AG10803 (cell line): ENCODE results near the gene ACO2.

ENCODE experiments used
- DNase-seq: peaks from one replicate; pipeline ENCODE4 v3.0.0; 2010; ENCODE audit warnings: low read depth
- H3K4me3 ChIP-seq: 2 replicates; pipeline ENCODE4 v1.5.1; 2011; ENCODE audit warnings: mild to moderate bottlenecking, low read length, control low read depth
- CTCF ChIP-seq: conservative IDR thresholded peaks from 2 replicates; pipeline ENCODE4 v1.5.1; 2011; ENCODE audit warnings: mild to moderate bottlenecking, low read length, control low read depth, inconsistent platforms

ACO2 gene

GRCh38 chr22:41532908-41533825, 64.2 kb downstream of the ACO2 start:
- peak; percentile 55 for DNase-seq
- H3K4me3 ChIP-seq, result no peak overlapping the region
- TF ChIP-seq CTCF, result peak; percentile 81

- no peak overlapping the region for H3K4me3 ChIP-seq
- DNase-seq, result no peak
- TF ChIP-seq CTCF, result no peak
Observed at GRCh38 chr22:41534219-41534618, 65.3 kb downstream of the ACO2 start.

GRCh38 chr22:41535244-41535643, 66.3 kb downstream of the ACO2 start:
- no peak overlapping the region for H3K4me3 ChIP-seq
- no peak for DNase-seq
- TF ChIP-seq CTCF, result peak; percentile 25

GRCh38 chr22:41537203-41537602, 68.3 kb downstream of the ACO2 start:
- DNase-seq, result no peak
- no peak for TF ChIP-seq CTCF
- H3K4me3 ChIP-seq, result no peak overlapping the region

GRCh38 chr22:41538583-41538982, 69.7 kb downstream of the ACO2 start:
- DNase-seq, result no peak
- no peak for TF ChIP-seq CTCF
- H3K4me3 ChIP-seq, result no peak overlapping the region

GRCh38 chr22:41539146-41540005, 70.5 kb downstream of the ACO2 start:
- no peak overlapping the region for H3K4me3 ChIP-seq
- TF ChIP-seq CTCF, result no peak
- peak; percentile 65 for DNase-seq
